Measurements from ENCODE around the gene B4GALNT4.

B4GALNT4 gene

GRCh38 chr11:425301-425700, 56.0 kb downstream of the B4GALNT4 start:
- DNase-seq: no peak

DNA sequence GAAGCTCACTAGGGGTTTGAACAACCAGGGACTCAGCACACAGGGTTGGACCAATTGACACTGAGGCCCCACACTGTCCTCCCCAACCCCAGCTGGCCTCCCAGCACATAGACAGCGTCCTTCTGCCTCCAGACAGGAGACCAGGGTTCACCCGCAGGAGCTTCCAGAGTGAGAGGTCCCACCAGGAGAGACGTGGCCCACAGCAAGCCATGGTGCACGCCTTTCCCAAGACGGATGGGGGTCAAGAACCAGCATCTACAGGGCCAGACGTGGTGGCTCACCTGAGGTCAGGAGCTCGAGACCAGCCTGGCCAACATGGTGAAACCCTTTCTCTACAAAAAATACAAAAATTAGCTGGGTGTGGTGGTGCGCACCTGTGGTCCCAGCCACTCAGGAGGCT, 57.6 kb downstream of the B4GALNT4 start:
- no peak for DNase-seq

GRCh38 chr11:428295-428694, 59.0 kb downstream of the B4GALNT4 start:
- DNase-seq: no peak

DNA sequence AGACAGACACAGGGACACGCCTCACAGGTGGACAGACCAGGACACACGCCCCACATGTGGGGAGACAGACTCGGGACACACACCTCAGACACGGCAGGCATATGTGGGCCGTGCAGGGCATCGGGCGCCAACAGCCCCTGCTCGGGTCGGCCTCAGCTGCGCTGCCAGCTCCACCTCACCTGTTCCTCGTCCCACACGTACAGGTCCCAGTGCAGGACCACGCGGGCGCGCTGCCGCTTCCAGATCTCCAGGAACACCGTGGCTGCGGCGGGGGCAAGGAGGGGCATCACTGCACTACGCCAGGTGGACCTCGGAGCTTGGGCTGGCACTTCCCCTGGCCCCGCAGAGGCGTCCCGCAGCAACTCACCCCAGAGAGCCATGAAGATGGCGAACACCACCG, 60.1 kb downstream of the B4GALNT4 start:
- DNase-seq: no peak

GRCh38 chr11:429931-430456, 60.7 kb downstream of the B4GALNT4 start:
- DNase-seq: no peak

Data from NCI-H2029 (cell line).